GM13977 (cell line): ENCODE measurements around the gene IGFBP2.

ENCODE experiments used
- DNase-seq: peaks from one replicate; pipeline ENCODE4 v3.0.0; 2012; ENCODE audit warnings: low spot score
- CTCF ChIP-seq: IDR thresholded peaks from 2 replicates; pipeline ENCODE4 v1.5.1; 2012; ENCODE audit warnings: mild to moderate bottlenecking, control low read depth; ENCODE audit not compliant: insufficient read depth; ENCODE audit errors: extremely low read depth, missing control alignments
- in situ Hi-C: fragments of 300-500 bp; cut with MboI; formaldehyde crosslinking; loops from one replicate; pipeline ENCODE4 v1.12.0; 2022; ENCODE audit warnings: low sequenced_read_pairs, low pct_unique_long_range_greater_than_20kb, mixed read lengths, inconsistent platforms; ENCODE audit not compliant: unreplicated experiment

The IGFBP2 gene

GRCh38 chr2:216636551-216637450, 3.6 kb downstream of the IGFBP2 start:
- DNase-seq, result no peak

GRCh38 chr2:216637472-216637871, 4.3 kb downstream of the IGFBP2 start:
- TF ChIP-seq CTCF, result no peak
- no peak for DNase-seq
- in situ Hi-C loops, result no loop called here

More at GRCh38 chr2:216636551-216637450, 3.6 kb downstream of the IGFBP2 start:
- in situ Hi-C loops, result no loop called here
- no peak for TF ChIP-seq CTCF

GRCh38 chr2:216643986-216644659, 10.9 kb downstream of the IGFBP2 start:
- in situ Hi-C loops, result no loop called here
- no peak for DNase-seq
- no peak for TF ChIP-seq CTCF

- in situ Hi-C loops, result no loop called here
- no peak for DNase-seq
- no peak for TF ChIP-seq CTCF
Measured at GRCh38 chr2:216644842-216645635, 11.8 kb downstream of the IGFBP2 start.

- TF ChIP-seq CTCF, result no peak
- no peak for DNase-seq
- in situ Hi-C loops, result no loop called here
Measured at GRCh38 chr2:216645636-216645950, 12.4 kb downstream of the IGFBP2 start.

- in situ Hi-C loops, result no loop called here
- DNase-seq, result no peak
- TF ChIP-seq CTCF, result no peak
Measured at GRCh38 chr2:216646116-216646515, 12.9 kb downstream of the IGFBP2 start.
